HepG2 (cell line): Measurements from ENCODE around the gene CDKN2C. TPM values are rescaled to one million over a fixed set of nuclear protein-coding genes. Genes with fewer than 3 reads are reported as not detected.

ENCODE experiments used
- ATAC-seq: fragments of 200-7000 bp; cut with Tn5 transposase; 3 replicates; pipeline ENCODE4 v1.9.1; 2020; ENCODE audit warnings: mild to moderate bottlenecking, moderate library complexity
- BruUV-seq: library from RNA; stranded (reverse); fragments of 400-500 nt; replicated peaks from 2 replicates; lab custom pipeline; 2021; lab: Mats Ljungman, UMichigan
- CTCF ChIA-PET: fragments of 300-600 bp; formaldehyde crosslinking; extraction: SDS; loops from one replicate; lab custom pipeline; 2021; ENCODE audit warnings: low total read pairs, inconsistent platforms, low intra/inter-chr PET ratio; lab: Yijun Ruan, JAX
- POLR2A ChIA-PET: fragments of 350-600 bp; sonication (Branson Sonifier 250); formaldehyde crosslinking; loops from one replicate; lab custom pipeline; 2020; ENCODE audit warnings: antibody characterized with exemption, inconsistent platforms; lab: Yijun Ruan, JAX
- DNase-seq: peaks from one replicate; pipeline ENCODE4 v3.0.0-alpha.2; 2015; ENCODE audit warnings: low spot score
- FAIRE-seq: peaks from 3 replicates; lab custom pipeline; 2011; peaks lifted over from hg19 to GRCh38; lab: Jason Lieb, UNC
- H2AFZ ChIP-seq: one replicate; pipeline ENCODE4 v1.6.1; 2011; ENCODE audit warnings: low read length, inconsistent platforms
- H3K27ac ChIP-seq: fragments of 300-600 bp; 3 replicates; pipeline ENCODE4 v1.8.0; 2011; ENCODE audit warnings: mixed run types, mild to moderate bottlenecking, mixed read lengths, low read length, inconsistent platforms; ENCODE audit not compliant: insufficient read depth; ENCODE audit errors: extremely low read length
- H3K27me3 ChIP-seq, 2 experiments: fragments of 200-600 bp in 1 of 2; 2 replicates in 1 of 2; 3 replicates in 1 of 2; pipeline versions ENCODE4 v1.6.0 to v1.8.0; 2011; ENCODE audit warnings: low read length in 2 of 2, mild to moderate bottlenecking in 2 of 2, moderate library complexity in 2 of 2, inconsistent platforms in 1 of 2; ENCODE audit not compliant: insufficient read depth in 2 of 2, control insufficient read depth in 1 of 2
- H3K36me3 ChIP-seq, 2 experiments: fragments of 200-600 bp in 1 of 2; replicated peaks in 1 of 2; 2 replicates in 1 of 2; 3 replicates in 1 of 2; pipeline versions ENCODE4 v1.5.1 to v1.8.0; 2011; ENCODE audit warnings: low read length in 2 of 2, inconsistent platforms in 1 of 2; ENCODE audit not compliant: insufficient read depth in 2 of 2, control insufficient read depth in 1 of 2
- H3K4me1 ChIP-seq: 2 replicates; pipeline ENCODE4 v1.5.1; 2012; ENCODE audit warnings: low read length, inconsistent platforms; ENCODE audit not compliant: insufficient read depth
- H3K4me2 ChIP-seq: 2 replicates; pipeline ENCODE4 v1.6.0; 2011; ENCODE audit warnings: low read depth, low read length, inconsistent platforms
- H3K4me3 ChIP-seq, 3 experiments: fragments of 200-600 bp in 1 of 3; sonication (generic), shearing (Covaris generic) in 1 of 3; replicated peaks in 1 of 3; 2 replicates each; pipeline ENCODE4 v1.5.1; 2011 to 2016; ENCODE audit warnings: low read length in 3 of 3, inconsistent platforms in 2 of 3, low read depth in 2 of 3, mild to moderate bottlenecking in 2 of 3, control low read depth in 1 of 3, mixed read lengths in 1 of 3; ENCODE audit not compliant: insufficient read depth in 1 of 3
- H3K79me2 ChIP-seq: one replicate; pipeline ENCODE4 v1.6.1; 2011; ENCODE audit warnings: low read length, inconsistent platforms; ENCODE audit not compliant: insufficient read depth
- H3K9ac ChIP-seq: 2 replicates; pipeline ENCODE4 v1.6.0; 2011; ENCODE audit warnings: mild to moderate bottlenecking, low read depth, low read length, inconsistent platforms; ENCODE audit not compliant: insufficient read depth
- H3K9me3 ChIP-seq: 2 replicates; pipeline ENCODE4 v1.5.1; 2012; ENCODE audit warnings: mild to moderate bottlenecking, low read length
- H4K20me1 ChIP-seq: 2 replicates; pipeline ENCODE4 v1.6.0; 2011; ENCODE audit warnings: inconsistent platforms, mild to moderate bottlenecking, low read length, moderate library complexity; ENCODE audit not compliant: insufficient read depth
- FOXA3 ChIP-seq: IDR thresholded peaks from 2 replicates; pipeline ENCODE4 v1.6.1; 2016; ENCODE audit warnings: missing genetic modification reagents, missing compliant biosample characterization
- FOXM1 ChIP-seq: sonication (generic); formaldehyde crosslinking; IDR thresholded peaks from 2 replicates; pipeline ENCODE4 v1.5.0; 2020; ENCODE audit warnings: missing genetic modification reagents
- GABPB1 ChIP-seq: IDR thresholded peaks from 2 replicates; pipeline ENCODE4 v1.6.1; 2016; ENCODE audit warnings: mild to moderate bottlenecking, missing genetic modification reagents, moderate library complexity, missing compliant biosample characterization
- MAFG ChIP-seq: sonication (generic); formaldehyde crosslinking; IDR thresholded peaks from 2 replicates; pipeline ENCODE4 v1.5.1; 2020; ENCODE audit warnings: mild to moderate bottlenecking, missing genetic modification reagents
- NONO ChIP-seq, 2 experiments: fragments of 450-650 bp in 1 of 2; sonication (generic) in 1 of 2; formaldehyde crosslinking in 1 of 2; IDR thresholded peaks in 1 of 2; conservative IDR thresholded peaks in 1 of 2; 2 replicates each; pipeline versions ENCODE4 v1.6.1 to v1.8.0; 2017 to 2022; ENCODE audit warnings: mild to moderate bottlenecking in 1 of 2, missing genetic modification reagents in 1 of 2, moderate library complexity in 1 of 2
- SAFB2 ChIP-seq: sonication (generic); formaldehyde crosslinking; IDR thresholded peaks from 2 replicates; pipeline ENCODE4 v1.5.1; 2020; ENCODE audit warnings: missing genetic modification reagents, low read depth, mild to moderate bottlenecking, borderline replicate concordance
- ZNF138 ChIP-seq: sonication (generic); formaldehyde crosslinking; IDR thresholded peaks from 2 replicates; pipeline ENCODE4 v1.5.0; 2020; ENCODE audit warnings: mild to moderate bottlenecking, low read depth, missing genetic modification reagents
- ZNF383 ChIP-seq: sonication (generic); formaldehyde crosslinking; IDR thresholded peaks from 2 replicates; pipeline ENCODE4 v1.4.0; 2020; ENCODE audit warnings: missing genetic modification reagents, mild to moderate bottlenecking, borderline replicate concordance
- WGBS: methylation state at CpG from one replicate; pipeline ENCODE4 v1.1.6; 2017; ENCODE audit warnings: low lambda C conversion rate; 5-methylcytosine and 5-hydroxymethylcytosine counted together
- in situ Hi-C: cut with HindIII; loops from 2 replicates; pipeline ENCODE4 v1.10.0; 2017; ENCODE audit warnings: low pct_unique_long_range_greater_than_20kb; ENCODE audit not compliant: extremely low pct_ligation_motif_present
- intact Hi-C: fragments of 100-400 bp; cut with micrococcal nuclease; formaldehyde crosslinking; loops from one replicate; pipeline ENCODE4 v1.10.0; 2022; ENCODE audit not compliant: unreplicated experiment
- polyA plus RNA-seq, 8 experiments: library from polyadenylated mRNA; depleted of rRNA in 3 of 8; stranded (reverse) in 7 of 8; unstranded in 1 of 8; fragments of >200 nt; fragmentation: Illumina TruSeq in 4 of 8; extraction: Trizol in 4 of 8; gene quantifications; 2 replicates each; pipeline versions ENCODE4 v1.2.1 to v1.2.3, GENCODE V29; 2011 to 2016; ENCODE audit warnings: low read depth in 4 of 8, missing spikeins in 1 of 8, mixed read lengths in 1 of 8; ENCODE audit not compliant: insufficient read depth in 1 of 8
- total RNA-seq, 5 experiments: library from RNA; depleted of rRNA; stranded (reverse); fragments of >200 nt; fragmentation: Illumina TruSeq; extraction: Trizol; gene quantifications; 2 replicates each; pipeline ENCODE4 v1.2.3, GENCODE V29; 2016; ENCODE audit warnings: low read depth in 1 of 5
- TF ChIP-seq, protein P1 (sequence below): sonication (generic); formaldehyde crosslinking; IDR thresholded peaks from 2 replicates; pipeline ENCODE4 v1.4.0; 2020; ENCODE audit warnings: missing genetic modification reagents, borderline replicate concordance
- TF ChIP-seq, protein P2 (sequence below): sonication (generic); formaldehyde crosslinking; IDR thresholded peaks from 2 replicates; pipeline ENCODE4 v1.8.1; 2022; ENCODE audit warnings: low read depth, mild to moderate bottlenecking, missing genetic modification reagents

The CDKN2C gene
- total and polyA plus RNA-seq, 2 of the 13 experiments (the other 11 are each of a cell fraction or from before 2014, with no cell fraction given) = 7.8 to 13.7 TPM

DNA sequence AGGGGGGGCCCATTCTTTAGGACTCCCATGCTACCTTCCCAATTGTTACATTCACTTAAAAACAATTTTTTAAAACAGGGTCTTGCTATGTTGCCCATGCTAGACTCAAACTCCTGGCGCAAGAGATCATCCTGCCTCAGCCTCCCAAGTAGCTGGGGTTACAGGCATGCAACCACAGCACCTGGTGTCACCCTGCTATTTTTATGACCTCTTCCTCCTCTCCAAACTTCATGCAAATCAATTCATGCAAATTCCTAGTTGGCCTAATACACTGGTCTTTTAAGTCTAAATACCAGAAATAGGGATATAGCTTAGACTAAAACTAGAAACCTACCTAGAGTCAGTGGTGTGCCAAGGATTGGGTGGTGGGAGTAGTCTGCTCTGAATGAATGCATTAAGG, 30.1 kb downstream of the CDKN2C start:
- ChIA-PET CTCF (no interaction called here), POLR2A (no interaction called here)
- Histone ChIP-seq H3K9me3 (no peaks in the 10 kb centered on the region), H4K20me1 (no peaks in the 10 kb centered on the region), H3K79me2 (no peaks in the 10 kb centered on the region), H3K27ac (no peak overlapping the region), H2AFZ (no peak overlapping the region), H3K36me3 (no peaks in the 10 kb centered on the region), H3K9ac (no peak overlapping the region), H3K4me2 (no peak overlapping the region), H3K4me1 (peaks cover under 1% of the 10 kb centered on the region; the same call in 1 of the 2 replicates), H3K27me3 (no peaks in the 10 kb centered on the region), H3K4me3 (no peak overlapping the region)
- no peak for DNase-seq
- intact Hi-C loops = no loop called here
- in situ Hi-C loops = no loop called here
- no peak for FAIRE-seq
- no peak for ATAC-seq
- no TSS peak for BruUV-seq
- TF ChIP-seq MAFG (CRISPR knock-in tag) (no peak), NONO (IDR thresholded peaks at IDR 0.05) (no peak), NONO (CRISPR knock-in tag; conservative IDR thresholded peaks at IDR 0.05) (no peak), SAFB2 (CRISPR knock-in tag) (no peak), FOXM1 (CRISPR knock-in tag) (no peak), ZNF383 (no peak), ZNF138 (CRISPR knock-in tag) (no peak), GABPB1 (CRISPR knock-in tag) (no peak), FOXA3 (CRISPR knock-in tag) (no peak)
- TF ChIP-seq, protein P1, sequence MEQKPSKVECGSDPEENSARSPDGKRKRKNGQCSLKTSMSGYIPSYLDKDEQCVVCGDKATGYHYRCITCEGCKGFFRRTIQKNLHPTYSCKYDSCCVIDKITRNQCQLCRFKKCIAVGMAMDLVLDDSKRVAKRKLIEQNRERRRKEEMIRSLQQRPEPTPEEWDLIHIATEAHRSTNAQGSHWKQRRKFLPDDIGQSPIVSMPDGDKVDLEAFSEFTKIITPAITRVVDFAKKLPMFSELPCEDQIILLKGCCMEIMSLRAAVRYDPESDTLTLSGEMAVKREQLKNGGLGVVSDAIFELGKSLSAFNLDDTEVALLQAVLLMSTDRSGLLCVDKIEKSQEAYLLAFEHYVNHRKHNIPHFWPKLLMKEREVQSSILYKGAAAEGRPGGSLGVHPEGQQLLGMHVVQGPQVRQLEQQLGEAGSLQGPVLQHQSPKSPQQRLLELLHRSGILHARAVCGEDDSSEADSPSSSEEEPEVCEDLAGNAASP (CRISPR knock-in tag) = no peak
- TF ChIP-seq, protein P2, sequence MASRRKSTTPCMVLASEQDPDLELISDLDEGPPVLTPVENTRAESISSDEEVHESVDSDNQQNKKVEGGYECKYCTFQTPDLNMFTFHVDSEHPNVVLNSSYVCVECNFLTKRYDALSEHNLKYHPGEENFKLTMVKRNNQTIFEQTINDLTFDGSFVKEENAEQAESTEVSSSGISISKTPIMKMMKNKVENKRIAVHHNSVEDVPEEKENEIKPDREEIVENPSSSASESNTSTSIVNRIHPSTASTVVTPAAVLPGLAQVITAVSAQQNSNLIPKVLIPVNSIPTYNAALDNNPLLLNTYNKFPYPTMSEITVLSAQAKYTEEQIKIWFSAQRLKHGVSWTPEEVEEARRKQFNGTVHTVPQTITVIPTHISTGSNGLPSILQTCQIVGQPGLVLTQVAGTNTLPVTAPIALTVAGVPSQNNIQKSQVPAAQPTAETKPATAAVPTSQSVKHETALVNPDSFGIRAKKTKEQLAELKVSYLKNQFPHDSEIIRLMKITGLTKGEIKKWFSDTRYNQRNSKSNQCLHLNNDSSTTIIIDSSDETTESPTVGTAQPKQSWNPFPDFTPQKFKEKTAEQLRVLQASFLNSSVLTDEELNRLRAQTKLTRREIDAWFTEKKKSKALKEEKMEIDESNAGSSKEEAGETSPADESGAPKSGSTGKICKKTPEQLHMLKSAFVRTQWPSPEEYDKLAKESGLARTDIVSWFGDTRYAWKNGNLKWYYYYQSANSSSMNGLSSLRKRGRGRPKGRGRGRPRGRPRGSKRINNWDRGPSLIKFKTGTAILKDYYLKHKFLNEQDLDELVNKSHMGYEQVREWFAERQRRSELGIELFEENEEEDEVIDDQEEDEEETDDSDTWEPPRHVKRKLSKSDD (CRISPR knock-in tag) = no peak
- 92% methylated on average over 1 of the region's 1 CpG for WGBS
